A204.1 (cell line): ENCODE data around the gene ELFN2.

Experiments used
- FAIRE-seq: peaks from 2 replicates; lab custom pipeline; 2012; peaks lifted over from hg19 to GRCh38; lab: Jason Lieb, UNC

The ELFN2 gene

DNA sequence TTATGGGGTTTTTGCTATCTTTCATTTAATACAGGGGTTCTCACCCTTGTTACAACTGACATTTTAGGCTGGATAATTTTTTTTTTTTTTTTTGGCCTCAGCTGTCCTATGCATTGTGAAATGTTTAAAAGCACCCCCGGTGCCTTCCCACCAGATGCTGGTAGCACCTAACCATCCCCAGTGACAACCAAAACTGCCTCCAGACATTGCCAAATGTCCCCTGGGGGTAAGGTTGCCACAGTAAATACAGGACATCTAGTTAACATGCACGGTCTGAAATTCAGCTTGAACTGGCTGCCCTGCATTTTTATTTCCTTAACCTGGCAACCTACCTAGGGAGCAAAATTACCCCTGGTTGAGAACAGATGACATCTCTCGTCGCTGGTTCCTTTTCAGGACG lies 72.6 kb downstream of the ELFN2 start:
- FAIRE-seq = no peak

DNA sequence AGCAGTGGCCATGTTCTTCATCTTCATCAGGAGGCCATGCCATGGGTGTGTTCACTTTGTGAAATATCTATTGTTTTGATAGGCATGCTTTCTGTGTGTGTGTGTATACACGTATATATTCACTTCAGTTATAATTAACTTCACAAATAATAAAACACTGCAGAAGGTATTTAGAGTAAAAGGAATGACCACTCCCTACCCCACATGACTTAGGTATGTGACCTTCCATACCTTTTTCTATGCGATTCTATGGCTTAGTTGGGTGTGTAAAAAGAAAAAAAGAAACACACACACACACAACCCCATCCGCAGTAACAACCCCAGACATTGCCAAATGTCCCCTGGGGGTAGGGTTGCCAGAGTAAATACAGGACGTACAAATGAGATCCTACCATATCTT lies 73.0 kb downstream of the ELFN2 start:
- FAIRE-seq = no peak

DNA sequence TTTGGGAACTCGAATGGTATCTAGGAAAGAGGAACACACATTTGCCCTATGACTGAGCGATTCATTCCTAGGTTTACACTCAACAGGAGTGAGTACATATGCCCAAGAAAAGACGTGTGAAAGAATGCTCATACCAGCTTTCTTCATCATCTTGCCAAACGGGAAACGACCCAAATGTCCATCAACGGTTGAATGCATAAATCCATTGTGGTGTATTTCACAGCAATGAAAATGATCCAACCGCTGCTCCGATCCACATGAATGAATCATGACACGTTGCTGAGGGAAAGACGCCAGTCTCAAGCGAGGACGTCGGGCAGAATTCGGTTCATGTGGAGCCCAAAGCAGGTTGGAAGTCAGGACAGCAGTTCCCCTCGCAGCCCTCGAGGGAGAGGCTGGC lies 73.4 kb downstream of the ELFN2 start:
- FAIRE-seq = no peak

- FAIRE-seq = no peak
Observed at GRCh38 chr22:37352481-37352880, 74.8 kb downstream of the ELFN2 start.

GRCh38 chr22:37351232-37351631 lies 76.0 kb downstream of the ELFN2 start:
- FAIRE-seq = no peak

GRCh38 chr22:37349043-37349814 lies 78.0 kb downstream of the ELFN2 start:
- FAIRE-seq = no peak

- FAIRE-seq = no peak
Observed at GRCh38 chr22:37346505-37346895, 80.8 kb downstream of the ELFN2 start.

- no peak for FAIRE-seq
Observed at GRCh38 chr22:37345863-37346504, 81.3 kb downstream of the ELFN2 start.

DNA sequence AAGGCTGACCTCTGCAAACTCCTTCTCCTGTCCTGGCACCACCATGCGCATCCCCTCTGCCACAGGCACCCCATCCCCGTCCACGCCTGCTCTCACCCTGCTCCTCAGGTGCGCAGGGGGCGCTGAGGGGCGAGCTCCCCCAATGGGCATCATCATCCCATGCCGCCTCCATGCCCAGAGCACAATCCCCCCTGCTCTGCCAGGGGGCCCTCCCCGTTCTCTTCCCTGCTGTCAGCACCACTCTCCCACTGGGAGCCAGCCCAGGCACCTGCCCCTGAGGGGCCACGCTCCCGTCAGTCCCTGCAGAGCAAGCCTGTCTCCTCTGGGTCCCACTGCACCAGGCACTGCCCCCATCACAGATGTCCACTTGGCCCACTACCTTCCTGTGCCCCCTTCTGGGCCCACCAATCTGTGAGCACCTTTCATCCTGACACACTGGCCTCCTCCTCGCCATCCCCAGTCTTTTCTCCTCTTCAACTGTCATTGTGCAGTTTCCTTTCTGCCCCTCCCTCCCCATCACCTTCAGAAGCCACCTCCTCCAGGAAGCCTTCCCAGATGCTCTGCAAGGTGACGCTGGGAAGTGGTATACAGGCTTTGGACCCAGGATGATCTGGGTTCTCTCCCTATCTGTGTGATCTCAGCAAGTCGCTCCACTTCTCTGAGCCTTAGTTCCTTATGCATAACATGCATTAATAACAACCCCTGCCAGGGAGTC lies 82.4 kb downstream of the ELFN2 start:
- FAIRE-seq = no peak

- no peak for FAIRE-seq
Observed at GRCh38 chr22:37343863-37344734, 83.2 kb downstream of the ELFN2 start.

DNA sequence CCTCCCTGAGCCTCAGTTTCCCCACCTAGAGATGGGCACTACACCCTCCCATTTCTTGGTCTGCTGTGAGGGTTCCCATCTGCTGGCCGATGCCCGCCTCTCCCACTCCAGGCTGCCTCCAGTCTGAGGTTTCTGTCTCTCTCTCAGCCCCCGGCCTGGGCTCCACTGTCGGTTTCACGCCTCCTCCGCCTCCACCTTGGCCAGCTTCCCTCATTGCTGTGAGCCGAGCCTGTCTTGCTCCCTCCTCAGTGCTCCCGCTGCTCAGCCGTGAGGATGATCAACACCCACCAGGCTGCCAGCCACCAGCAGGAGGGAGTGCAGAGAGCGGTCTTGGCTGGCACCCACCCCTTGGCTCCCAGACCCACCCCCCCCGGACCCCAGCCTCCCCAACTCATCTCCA lies 83.9 kb downstream of the ELFN2 start:
- FAIRE-seq = no peak

DNA sequence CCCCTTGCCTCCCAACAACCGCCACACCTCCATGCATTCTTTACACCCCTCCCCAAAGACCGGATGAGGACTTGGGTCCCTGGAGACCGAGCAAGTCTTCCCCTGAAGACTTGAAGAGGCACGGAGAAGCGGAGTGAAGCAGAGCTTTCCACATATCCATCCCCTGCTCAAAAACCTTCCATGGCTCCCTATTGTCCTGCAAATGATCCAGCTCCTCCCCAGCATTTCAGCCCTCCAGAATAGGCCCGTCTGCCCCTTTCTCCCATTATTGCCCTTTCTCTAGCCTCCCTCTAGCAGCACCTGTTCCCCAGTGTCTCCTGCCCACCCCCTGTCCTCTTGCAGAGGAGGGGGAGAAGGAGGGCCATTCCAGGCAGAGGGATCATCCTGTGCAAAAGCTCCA lies 85.2 kb downstream of the ELFN2 start:
- FAIRE-seq = no peak

GRCh38 chr22:37340331-37341262 lies 86.7 kb downstream of the ELFN2 start:
- FAIRE-seq = no peak

- FAIRE-seq = no peak
Observed at GRCh38 chr22:37338539-37339246, 88.6 kb downstream of the ELFN2 start.

DNA sequence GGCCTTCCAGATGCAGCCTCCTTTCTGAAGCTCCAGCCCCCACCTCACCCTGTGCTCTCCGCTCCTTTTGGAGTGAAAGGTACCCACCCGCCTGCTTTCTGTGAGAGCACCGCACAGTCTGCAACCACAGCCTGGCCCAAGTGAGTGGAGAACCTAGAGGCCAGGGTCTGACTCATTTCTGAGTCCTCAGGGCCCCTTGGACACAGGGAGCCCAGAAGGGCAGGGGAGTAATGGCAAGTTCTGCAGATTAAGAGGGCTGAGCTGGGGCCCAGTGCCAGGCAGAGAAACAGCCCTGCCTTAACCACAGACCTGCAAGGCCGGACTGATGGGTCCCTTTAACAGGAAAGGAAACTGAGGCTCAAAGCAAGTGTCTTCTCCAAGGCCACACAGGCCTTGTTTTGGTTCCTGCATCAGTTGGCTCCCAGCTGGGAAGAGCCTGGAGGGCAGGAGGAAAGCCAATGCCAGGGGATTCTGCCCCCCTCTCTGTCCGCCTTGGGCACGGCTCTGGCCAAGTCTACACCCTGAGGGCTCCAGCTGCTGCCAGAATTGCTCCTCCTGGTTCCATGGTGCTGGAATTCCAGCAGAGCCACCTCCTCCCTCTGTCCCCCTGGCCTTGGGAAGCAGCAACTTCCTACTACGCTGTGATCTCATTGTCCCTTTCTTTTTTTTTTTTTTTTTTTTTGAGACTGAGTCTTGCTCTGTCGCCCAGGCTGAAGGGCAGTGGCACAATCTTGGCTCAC lies 89.9 kb downstream of the ELFN2 start:
- FAIRE-seq = no peak

DNA sequence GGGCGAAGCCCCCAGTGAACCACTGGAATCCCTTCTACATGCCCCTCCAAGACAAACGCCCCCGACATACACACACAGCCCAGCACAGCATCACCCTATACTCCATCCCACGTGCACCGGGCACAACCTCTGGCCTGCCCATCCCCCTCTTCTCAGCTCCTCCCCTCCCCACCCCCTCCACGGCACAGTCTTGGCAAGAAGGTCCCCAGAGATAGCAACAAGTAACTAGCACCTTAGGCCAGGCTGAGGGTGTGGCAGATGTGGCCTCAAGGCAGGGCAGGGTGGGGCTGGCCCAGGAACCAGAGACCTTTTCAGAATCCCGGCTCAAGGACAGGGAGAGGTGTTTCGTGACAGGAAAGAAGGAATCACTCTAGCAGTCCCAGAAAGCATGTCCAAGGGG lies 90.7 kb downstream of the ELFN2 start:
- FAIRE-seq = no peak

DNA sequence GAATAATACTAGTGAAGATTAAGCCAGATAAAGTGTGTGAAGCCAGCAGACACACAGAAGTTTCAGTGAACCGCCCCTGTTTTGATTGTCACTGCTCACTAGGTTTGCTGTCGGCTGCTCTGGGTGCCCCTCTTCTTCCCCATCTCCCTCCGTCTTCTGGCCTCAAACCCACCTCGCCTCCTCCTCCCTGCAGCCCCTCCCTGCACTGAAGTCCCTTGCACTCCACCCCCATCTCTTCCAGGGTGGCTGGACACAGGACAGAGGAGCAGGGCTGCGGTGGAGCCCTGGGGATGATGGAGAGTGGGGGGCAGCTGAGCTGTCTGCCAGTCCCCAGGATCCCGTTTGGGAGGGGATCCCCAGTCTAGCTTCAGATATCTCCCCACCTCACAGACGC lies 91.5 kb downstream of the ELFN2 start:
- FAIRE-seq = no peak

DNA sequence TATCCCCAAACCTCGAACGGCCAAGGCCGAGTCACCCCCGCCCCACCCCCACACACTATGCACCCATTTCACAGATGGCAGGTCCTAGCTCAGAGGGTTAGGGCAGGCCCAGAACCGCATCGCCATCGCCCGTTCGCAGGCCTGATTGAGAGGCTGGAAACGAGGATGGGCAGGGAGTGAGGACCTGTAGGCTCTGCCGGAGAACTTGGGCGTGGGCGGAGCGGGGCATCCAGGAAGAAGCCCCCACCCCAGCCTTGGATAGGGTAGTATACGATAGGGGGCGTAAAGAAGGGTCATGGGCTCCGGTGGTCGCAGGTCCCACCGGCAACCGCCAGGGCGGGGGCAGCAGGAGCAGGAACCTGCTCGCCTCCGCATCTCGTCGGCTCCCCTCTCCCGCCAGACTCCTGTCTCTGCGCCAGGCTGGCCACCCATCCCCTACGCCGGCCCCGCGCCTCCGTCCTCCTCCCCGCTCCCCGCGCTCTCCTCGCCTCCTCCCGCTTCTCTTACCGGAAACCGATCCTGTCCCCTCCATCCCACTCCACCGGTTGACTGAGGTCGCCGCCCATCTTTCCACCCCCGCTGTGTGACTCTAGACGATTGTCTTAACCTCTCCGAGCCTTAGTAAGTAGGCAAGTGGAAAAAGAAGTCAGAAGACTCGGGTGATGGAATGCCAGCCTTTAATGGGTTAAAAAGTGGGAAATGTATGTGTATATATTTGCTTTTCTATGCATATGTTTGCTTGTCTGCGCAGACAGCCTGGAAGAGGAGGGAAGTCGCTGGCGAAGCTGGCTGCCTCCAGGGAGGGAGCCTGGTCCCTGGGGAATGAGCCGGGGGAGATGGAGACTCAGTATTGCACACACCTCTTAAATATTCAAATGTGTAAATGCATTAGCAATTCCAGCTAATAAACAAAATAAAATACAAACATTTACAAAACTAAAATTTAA lies 92.1 kb downstream of the ELFN2 start:
- FAIRE-seq = no peak

DNA sequence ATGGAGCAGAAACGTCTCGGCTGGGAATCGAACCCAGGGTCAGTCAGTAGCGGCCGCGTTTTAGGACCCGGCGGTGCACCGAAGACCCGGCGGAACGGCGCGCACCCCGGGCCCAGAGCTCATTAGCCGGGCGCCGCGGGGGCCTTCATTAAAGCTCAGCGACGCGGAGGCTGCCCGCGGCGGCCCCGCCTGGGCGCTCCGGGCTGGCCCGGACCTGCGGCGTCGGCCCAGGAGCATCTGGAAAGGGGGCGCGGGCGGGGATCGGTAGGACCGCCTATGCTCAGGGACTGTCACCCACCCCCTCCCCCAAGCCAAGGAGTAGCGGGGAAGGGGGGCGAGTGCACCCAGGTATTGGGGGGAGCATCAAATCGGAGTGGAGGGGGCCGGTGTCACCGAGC lies 92.8 kb downstream of the ELFN2 start:
- FAIRE-seq = no peak
